ENCODE results near the gene RDM1.

GRCh38 chr17:35934760-35935159 lies 4.2 kb upstream of the RDM1 start:
- no peak for TF ChIP-seq POLR2A (IDR thresholded peaks at IDR 0.05)
- no peak for TF ChIP-seq CTCF (IDR thresholded peaks at IDR 0.05)

All from suprapubic skin (tissue), 3 donors.